Upper lobe of left lung (tissue), 4 donors: ENCODE measurements around the gene PTPRD.

ENCODE experiments used
- POLR2A ChIP-seq, 4 donors: fragments of 450-650 bp; IDR thresholded peaks; one replicate each; pipeline ENCODE4 v1.5.1; 2016 to 2017; ENCODE audit warnings: antibody characterized with exemption in 4 of 4, mild to moderate bottlenecking in 2 of 4
- POLR2AphosphoS5 ChIP-seq, 2 donors: sonication (generic); formaldehyde crosslinking; IDR thresholded peaks; one replicate each; pipeline ENCODE4 v1.5.1; 2017; ENCODE audit warnings: antibody characterized with exemption in 2 of 2
- TF ChIP-seq, protein P1 (sequence below), 6 experiments: fragments of 450-650 bp in 4 of 6; fragments of 200-600 bp in 2 of 6; sonication (generic) in 2 of 6; IDR thresholded peaks; one replicate each; pipeline ENCODE4 v1.5.1; 2016 to 2019; ENCODE audit warnings: antibody characterized with exemption in 6 of 6

DNA sequence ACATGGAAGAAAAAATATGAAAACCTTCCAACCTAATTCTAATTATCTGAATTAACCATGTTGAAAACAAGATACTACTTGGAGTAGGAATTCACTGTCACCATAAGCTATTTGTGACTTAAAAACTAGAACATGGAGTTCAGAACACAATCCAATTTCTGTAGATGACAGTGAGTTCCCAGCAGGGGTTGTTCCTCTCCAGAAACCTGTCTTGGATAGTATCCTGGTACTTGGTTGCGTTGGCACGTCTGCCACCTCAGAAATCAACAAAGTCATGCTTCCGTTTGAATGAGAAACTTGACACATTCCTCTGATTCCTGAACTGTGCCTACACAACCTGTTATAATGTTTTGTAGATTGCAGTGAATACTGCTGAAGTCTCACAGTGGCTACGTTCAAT lies 2023.3 kb downstream of the PTPRD start:
- TF ChIP-seq POLR2A (IDR thresholded peaks at IDR 0.05) (no peak), POLR2AphosphoS5 (IDR thresholded peaks at IDR 0.05) (no peak)
- TF ChIP-seq, protein P1, sequence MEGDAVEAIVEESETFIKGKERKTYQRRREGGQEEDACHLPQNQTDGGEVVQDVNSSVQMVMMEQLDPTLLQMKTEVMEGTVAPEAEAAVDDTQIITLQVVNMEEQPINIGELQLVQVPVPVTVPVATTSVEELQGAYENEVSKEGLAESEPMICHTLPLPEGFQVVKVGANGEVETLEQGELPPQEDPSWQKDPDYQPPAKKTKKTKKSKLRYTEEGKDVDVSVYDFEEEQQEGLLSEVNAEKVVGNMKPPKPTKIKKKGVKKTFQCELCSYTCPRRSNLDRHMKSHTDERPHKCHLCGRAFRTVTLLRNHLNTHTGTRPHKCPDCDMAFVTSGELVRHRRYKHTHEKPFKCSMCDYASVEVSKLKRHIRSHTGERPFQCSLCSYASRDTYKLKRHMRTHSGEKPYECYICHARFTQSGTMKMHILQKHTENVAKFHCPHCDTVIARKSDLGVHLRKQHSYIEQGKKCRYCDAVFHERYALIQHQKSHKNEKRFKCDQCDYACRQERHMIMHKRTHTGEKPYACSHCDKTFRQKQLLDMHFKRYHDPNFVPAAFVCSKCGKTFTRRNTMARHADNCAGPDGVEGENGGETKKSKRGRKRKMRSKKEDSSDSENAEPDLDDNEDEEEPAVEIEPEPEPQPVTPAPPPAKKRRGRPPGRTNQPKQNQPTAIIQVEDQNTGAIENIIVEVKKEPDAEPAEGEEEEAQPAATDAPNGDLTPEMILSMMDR (IDR thresholded peaks at IDR 0.05) = no peak
